Mesendoderm (in vitro differentiated cells): ENCODE measurements around the gene KANSL3.

ENCODE experiments used
- DNase-seq: peaks from one replicate; pipeline ENCODE4 v3.0.0; 2013
- H2AK5ac ChIP-seq: 2 replicates; pipeline ENCODE4 v1.6.1; 2013; ENCODE audit warnings: low read length, inconsistent platforms
- H2BK120ac ChIP-seq: 2 replicates; pipeline ENCODE4 v1.6.1; 2013; ENCODE audit warnings: low read depth, mild to moderate bottlenecking, low read length, moderate library complexity, mixed read lengths
- H2BK15ac ChIP-seq: replicated peaks from 2 replicates; pipeline ENCODE4 v1.6.1; 2013; ENCODE audit warnings: low read depth, mild to moderate bottlenecking, moderate library complexity
- H2BK5ac ChIP-seq: 2 replicates; pipeline ENCODE4 v1.6.1; 2013; ENCODE audit warnings: low read length, inconsistent platforms
- H3K18ac ChIP-seq: 2 replicates; pipeline ENCODE4 v1.6.1; 2013; ENCODE audit warnings: mild to moderate bottlenecking, low read length, mixed read lengths
- H3K23ac ChIP-seq: one replicate; pipeline ENCODE4 v1.6.1; 2013; ENCODE audit warnings: low read length
- H3K27ac ChIP-seq: 2 replicates; pipeline ENCODE4 v1.5.1; 2013; ENCODE audit warnings: low read depth, mild to moderate bottlenecking, inconsistent platforms, low read length, moderate library complexity
- H3K27me3 ChIP-seq: 2 replicates; pipeline ENCODE4 v1.6.1; 2013; ENCODE audit warnings: low read length, control low read depth, mild to moderate bottlenecking, inconsistent platforms; ENCODE audit not compliant: insufficient read depth, poor library complexity
- H3K36me3 ChIP-seq: 2 replicates; pipeline ENCODE4 v1.6.1; 2013; ENCODE audit warnings: low read length, inconsistent platforms; ENCODE audit not compliant: control insufficient read depth, insufficient read depth
- H3K4ac ChIP-seq: one replicate; pipeline ENCODE4 v1.6.1; 2013; ENCODE audit warnings: low read depth, mild to moderate bottlenecking, low read length, moderate library complexity
- H3K4me1 ChIP-seq: 2 replicates; pipeline ENCODE4 v1.6.1; 2013; ENCODE audit warnings: low read depth, low read length, inconsistent platforms; ENCODE audit not compliant: control insufficient read depth
- H3K4me2 ChIP-seq: 2 replicates; pipeline ENCODE4 v1.6.1; 2013; ENCODE audit warnings: low read length
- H3K4me3 ChIP-seq: 2 replicates; pipeline ENCODE4 v1.5.1; 2013; ENCODE audit warnings: mild to moderate bottlenecking, low read length
- H3K56ac ChIP-seq: one replicate; pipeline ENCODE4 v1.6.1; 2013; ENCODE audit warnings: low read length
- H3K79me1 ChIP-seq: 2 replicates; pipeline ENCODE4 v1.6.1; 2013; ENCODE audit warnings: low read length, inconsistent platforms
- H3K79me2 ChIP-seq: 2 replicates; pipeline ENCODE4 v1.6.1; 2013; ENCODE audit warnings: mild to moderate bottlenecking, low read length; ENCODE audit not compliant: control insufficient read depth, insufficient read depth
- H3K9ac ChIP-seq: 2 replicates; pipeline ENCODE4 v1.6.1; 2013; ENCODE audit warnings: low read length, inconsistent platforms
- H4K5ac ChIP-seq: one replicate; pipeline ENCODE4 v1.6.1; 2013; ENCODE audit warnings: low read length
- H4K8ac ChIP-seq: one replicate; pipeline ENCODE4 v1.6.1; 2013; ENCODE audit warnings: low read depth, mild to moderate bottlenecking, control low read depth, low read length, moderate library complexity
- WGBS: extraction: QIAGEN DNeasy Blood & Tissue Kit; methylation state at CpG from one replicate; pipeline ENCODE4 v1.1.7; 2013; ENCODE audit warnings: low lambda C conversion rate, missing lambda C conversion rate; ENCODE audit not compliant: insufficient coverage; ENCODE audit errors: extremely low coverage; 5-methylcytosine and 5-hydroxymethylcytosine counted together

The KANSL3 gene

GRCh38 chr2:96549967-96550786 lies 87.9 kb downstream of the KANSL3 start:
- Histone ChIP-seq H3K4me1 (no peaks in the 10 kb centered on the region), H3K23ac (no peak overlapping the region), H3K27me3 (no peaks in the 10 kb centered on the region), H2BK120ac (no peak overlapping the region), H2BK5ac (no peak overlapping the region), H3K56ac (no peak overlapping the region), H3K4me3 (no peak overlapping the region), H3K4me2 (no peak overlapping the region), H3K79me2 (no peaks in the 10 kb centered on the region), H3K79me1 (no peaks in the 10 kb centered on the region), H3K9ac (no peak overlapping the region), H3K18ac (no peak overlapping the region), H4K5ac (no peak overlapping the region), H3K4ac (no peak overlapping the region), H2BK15ac (no peak overlapping the region), H2AK5ac (no peak overlapping the region), H4K8ac (no peak overlapping the region), H3K36me3 (no peaks in the 10 kb centered on the region), H3K27ac (no peak overlapping the region)
- DNase-seq: peak; percentile 86
- WGBS: no CpG with 5 or more reads among the region's 61 CpGs

GRCh38 chr2:96549466-96549785 lies 88.7 kb downstream of the KANSL3 start:
- Histone ChIP-seq H3K4me2 (no peak overlapping the region), H3K4me1 (no peaks in the 10 kb centered on the region), H2AK5ac (no peak overlapping the region), H3K27me3 (no peaks in the 10 kb centered on the region), H3K79me1 (no peaks in the 10 kb centered on the region), H2BK15ac (no peak overlapping the region), H3K4ac (no peak overlapping the region), H3K4me3 (no peak overlapping the region), H4K8ac (no peak overlapping the region), H3K36me3 (no peaks in the 10 kb centered on the region), H3K56ac (no peak overlapping the region), H3K9ac (no peak overlapping the region), H3K23ac (no peak overlapping the region), H3K18ac (no peak overlapping the region), H3K27ac (no peak overlapping the region), H2BK120ac (no peak overlapping the region), H3K79me2 (no peaks in the 10 kb centered on the region), H4K5ac (no peak overlapping the region), H2BK5ac (no peak overlapping the region)
- WGBS: no CpG with 5 or more reads among the region's 4 CpGs
- no peak for DNase-seq

GRCh38 chr2:96548558-96549465 lies 89.3 kb downstream of the KANSL3 start:
- Histone ChIP-seq H3K4ac (no peak overlapping the region), H3K56ac (no peak overlapping the region), H4K8ac (no peak overlapping the region), H3K9ac (no peak overlapping the region), H3K27me3 (no peaks in the 10 kb centered on the region), H2AK5ac (no peak overlapping the region), H3K18ac (no peak overlapping the region), H2BK15ac (no peak overlapping the region), H3K36me3 (no peaks in the 10 kb centered on the region), H3K79me2 (no peaks in the 10 kb centered on the region), H3K23ac (no peak overlapping the region), H3K27ac (no peak overlapping the region), H2BK120ac (no peak overlapping the region), H4K5ac (no peak overlapping the region), H2BK5ac (no peak overlapping the region), H3K4me1 (no peaks in the 10 kb centered on the region), H3K4me2 (no peak overlapping the region), H3K4me3 (no peak overlapping the region), H3K79me1 (no peaks in the 10 kb centered on the region)
- DNase-seq: no peak
- no CpG with 5 or more reads among the region's 24 CpGs for WGBS

DNA sequence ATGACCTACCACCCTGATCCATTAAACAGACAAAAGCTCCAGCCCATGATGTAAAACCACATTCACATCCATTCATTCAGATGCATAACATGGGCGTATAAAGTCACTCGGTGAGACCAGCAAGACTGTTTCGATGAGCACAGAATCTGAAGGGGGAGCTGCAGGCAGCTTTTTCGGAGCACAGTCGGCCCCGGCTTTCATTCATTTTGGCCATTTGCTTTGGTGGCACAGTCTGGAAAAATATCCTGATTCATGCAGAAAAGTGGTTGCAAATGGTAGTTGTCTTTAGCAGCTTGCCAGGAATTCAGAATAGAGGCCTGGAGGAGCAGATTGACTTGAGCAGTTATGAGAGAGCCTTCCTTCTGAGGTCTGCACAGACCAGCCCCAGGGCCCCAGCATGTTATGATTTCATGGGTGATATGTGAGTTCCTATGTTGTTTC lies 90.4 kb downstream of the KANSL3 start:
- no peak overlapping the region for H3K9ac ChIP-seq
- WGBS: no CpG with 5 or more reads among the region's 6 CpGs
- no peak overlapping the region for H3K4ac ChIP-seq
- no peaks in the 10 kb centered on the region for H3K79me1 ChIP-seq
- H2BK120ac ChIP-seq: no peak overlapping the region
- H2AK5ac ChIP-seq: no peak overlapping the region
- DNase-seq: no peak
- no peak overlapping the region for H3K18ac ChIP-seq
- no peaks in the 10 kb centered on the region for H3K79me2 ChIP-seq
- no peaks in the 10 kb centered on the region for H3K4me1 ChIP-seq
- H3K27ac ChIP-seq: no peak overlapping the region
- no peaks in the 10 kb centered on the region for H3K27me3 ChIP-seq
- H4K5ac ChIP-seq: no peak overlapping the region
- H3K23ac ChIP-seq: no peak overlapping the region
- no peak overlapping the region for H2BK5ac ChIP-seq
- H4K8ac ChIP-seq: no peak overlapping the region
- no peaks in the 10 kb centered on the region for H3K36me3 ChIP-seq
- H3K4me2 ChIP-seq: no peak overlapping the region
- H3K4me3 ChIP-seq: no peak overlapping the region
- no peak overlapping the region for H3K56ac ChIP-seq
- no peak overlapping the region for H2BK15ac ChIP-seq

- H4K8ac ChIP-seq: no peak overlapping the region
- no peaks in the 10 kb centered on the region for H3K36me3 ChIP-seq
- no peak overlapping the region for H3K9ac ChIP-seq
- H2BK120ac ChIP-seq: no peak overlapping the region
- no peaks in the 10 kb centered on the region for H3K79me1 ChIP-seq
- H3K4ac ChIP-seq: no peak overlapping the region
- H3K4me1 ChIP-seq: no peaks in the 10 kb centered on the region
- H3K18ac ChIP-seq: no peak overlapping the region
- H2BK15ac ChIP-seq: no peak overlapping the region
- no peak overlapping the region for H3K56ac ChIP-seq
- H3K79me2 ChIP-seq: no peaks in the 10 kb centered on the region
- DNase-seq: no peak
- H3K27ac ChIP-seq: no peak overlapping the region
- no peak overlapping the region for H3K23ac ChIP-seq
- H2AK5ac ChIP-seq: no peak overlapping the region
- no peak overlapping the region for H3K4me2 ChIP-seq
- no CpG with 5 or more reads among the region's 7 CpGs for WGBS
- H2BK5ac ChIP-seq: no peak overlapping the region
- H3K27me3 ChIP-seq: no peaks in the 10 kb centered on the region
- no peak overlapping the region for H4K5ac ChIP-seq
- no peak overlapping the region for H3K4me3 ChIP-seq
Observed at GRCh38 chr2:96547203-96547641, 90.9 kb downstream of the KANSL3 start.
